GM18909 (cell line): ENCODE data around the gene STIM1.

Experiments
- ATAC-seq: cut with Tn5 transposase; IDR thresholded peaks from one replicate; pipeline ENCODE4 v1.9.1; 2021; ENCODE audit warnings: mild to moderate bottlenecking; ENCODE audit not compliant: unreplicated experiment, poor library complexity

STIM1 gene

GRCh38 chr11:3905080-3905953, 49.9 kb downstream of the STIM1 start:
- peak; percentile 81 for ATAC-seq

GRCh38 chr11:3906166-3906565, 50.7 kb downstream of the STIM1 start:
- ATAC-seq = no peak

DNA sequence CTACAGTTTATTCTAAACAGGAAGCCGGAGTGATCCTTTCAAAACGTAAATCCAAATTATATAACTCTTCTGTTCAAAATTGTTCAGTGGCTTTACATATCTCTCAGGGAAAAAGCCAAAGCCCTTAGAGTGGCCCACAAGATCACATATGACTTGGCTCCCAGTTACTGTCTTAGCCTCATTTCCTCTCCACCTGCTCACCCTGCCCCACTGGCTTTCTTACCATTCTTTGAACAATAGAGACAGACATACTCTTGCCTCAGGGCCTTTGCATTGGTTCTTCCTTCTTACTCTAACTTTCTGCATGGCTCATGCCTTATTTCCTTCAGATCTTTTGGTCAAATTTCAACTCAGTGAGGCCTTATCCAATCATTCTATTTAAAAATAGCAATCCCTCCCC, 52.1 kb downstream of the STIM1 start:
- no peak for ATAC-seq

GRCh38 chr11:3909901-3910300, 54.4 kb downstream of the STIM1 start:
- ATAC-seq = no peak

- ATAC-seq = no peak
Measured at GRCh38 chr11:3911908-3912505, 56.5 kb downstream of the STIM1 start.

DNA sequence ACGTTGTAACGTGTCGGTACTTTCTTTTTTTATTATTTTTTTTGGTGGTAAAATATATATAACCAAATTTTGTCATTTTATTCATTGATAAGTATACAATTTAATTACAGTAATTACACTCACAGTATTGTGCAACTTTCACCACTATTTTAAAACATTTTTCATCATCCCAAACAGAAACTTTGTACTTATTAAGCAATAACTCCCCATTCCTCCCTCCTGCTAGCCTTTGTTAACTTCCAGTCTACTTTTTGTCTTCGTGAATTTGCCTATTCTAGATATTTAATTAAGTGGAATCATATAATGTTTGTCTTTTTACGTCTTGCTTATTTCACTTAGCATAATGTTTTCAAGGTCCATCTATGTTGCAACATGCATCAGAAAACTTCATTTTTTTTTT, 58.5 kb downstream of the STIM1 start:
- no peak for ATAC-seq

- no peak for ATAC-seq
Measured at GRCh38 chr11:3914805-3915204, 59.3 kb downstream of the STIM1 start.

DNA sequence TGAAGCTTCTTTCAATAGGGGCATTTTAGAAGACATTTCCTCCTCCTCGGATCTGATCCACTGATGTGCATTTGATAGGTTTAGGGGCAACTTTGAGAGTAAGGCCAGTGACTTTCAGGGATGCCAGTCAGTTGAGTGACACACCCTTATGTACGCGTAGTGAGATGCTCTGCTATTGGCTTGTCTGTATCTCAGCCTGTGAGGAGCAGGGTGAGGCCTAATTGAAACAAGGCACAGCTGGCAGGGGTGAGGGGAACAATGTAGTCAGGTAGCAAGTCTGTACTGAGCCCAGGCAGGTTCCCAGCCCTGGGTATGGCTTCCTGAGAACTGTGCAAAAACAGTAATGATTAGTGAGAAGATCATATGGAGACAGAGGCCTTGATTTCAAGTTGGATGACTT, 61.5 kb downstream of the STIM1 start:
- no peak for ATAC-seq

- peak; percentile 57 for ATAC-seq
Measured at GRCh38 chr11:3920148-3920852, 64.8 kb downstream of the STIM1 start.

DNA sequence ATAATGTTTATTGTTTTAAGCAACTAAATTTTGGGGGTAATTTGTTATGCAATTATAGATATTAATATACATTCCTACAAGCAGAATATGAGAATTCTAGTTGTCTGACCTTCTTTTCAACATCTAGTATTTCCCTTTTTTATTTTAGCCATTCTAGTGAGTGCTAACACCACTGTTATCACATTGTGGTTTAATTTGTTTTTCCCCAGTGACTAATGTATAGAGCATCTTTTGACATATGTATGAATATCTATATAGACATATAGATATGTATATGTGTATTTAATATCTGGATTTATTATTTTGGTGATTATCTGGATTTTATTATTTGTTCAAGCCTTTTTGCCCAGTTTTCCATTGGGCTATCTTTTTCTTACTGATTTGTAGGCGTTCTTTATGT, 66.6 kb downstream of the STIM1 start:
- ATAC-seq = no peak

DNA sequence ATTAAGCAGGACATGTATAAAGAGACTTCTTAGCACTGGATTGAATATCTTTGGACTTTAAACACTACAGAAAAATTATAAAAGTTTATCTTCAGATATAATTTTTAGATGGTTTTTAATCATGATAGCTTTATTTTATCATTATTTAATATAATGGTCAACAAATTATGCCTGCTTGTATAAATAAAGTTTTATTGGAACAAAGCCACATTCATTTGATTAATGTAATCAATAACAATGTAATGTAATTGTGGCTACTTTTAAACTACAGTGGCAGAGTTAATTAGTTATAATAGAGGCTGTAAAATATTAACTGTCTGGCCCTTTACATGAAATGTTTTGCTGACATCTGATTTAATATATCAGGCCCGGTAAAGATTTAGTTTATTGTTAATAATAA, 70.0 kb downstream of the STIM1 start:
- ATAC-seq = no peak

GRCh38 chr11:3926458-3927095, 71.1 kb downstream of the STIM1 start:
- ATAC-seq = no peak

DNA sequence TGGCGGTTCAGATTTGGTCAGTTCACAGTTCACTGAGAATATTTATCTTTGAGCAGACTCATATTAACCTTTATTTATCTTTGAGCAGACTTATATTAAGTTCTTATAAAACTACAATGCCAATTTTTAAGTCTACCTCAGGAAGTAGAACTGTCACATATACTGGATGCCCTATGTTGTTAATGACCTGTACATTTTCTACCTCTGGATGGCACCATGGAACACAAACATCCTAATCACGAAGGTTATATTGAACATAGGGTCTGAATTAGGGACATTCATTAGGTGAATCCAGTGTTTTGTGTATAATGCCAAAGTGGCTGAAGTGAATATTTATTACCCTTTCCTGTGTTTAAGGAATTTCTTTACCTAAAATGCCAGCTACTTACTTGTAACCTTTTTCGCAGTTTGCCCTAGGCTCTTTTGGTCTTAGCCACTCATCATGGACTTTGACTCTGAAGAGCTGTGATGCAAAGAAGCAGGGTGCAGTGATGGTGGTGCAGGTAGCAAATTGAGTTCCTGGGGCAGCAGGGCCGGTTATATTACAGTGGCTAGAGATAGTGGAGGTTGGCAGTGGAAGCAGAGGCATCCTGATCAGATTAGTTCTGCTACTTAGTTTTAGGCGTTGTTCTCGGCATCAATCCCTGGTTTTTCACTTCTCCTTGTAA, 71.8 kb downstream of the STIM1 start:
- ATAC-seq = no peak

- ATAC-seq = no peak
Measured at GRCh38 chr11:3929232-3929631, 73.8 kb downstream of the STIM1 start.

DNA sequence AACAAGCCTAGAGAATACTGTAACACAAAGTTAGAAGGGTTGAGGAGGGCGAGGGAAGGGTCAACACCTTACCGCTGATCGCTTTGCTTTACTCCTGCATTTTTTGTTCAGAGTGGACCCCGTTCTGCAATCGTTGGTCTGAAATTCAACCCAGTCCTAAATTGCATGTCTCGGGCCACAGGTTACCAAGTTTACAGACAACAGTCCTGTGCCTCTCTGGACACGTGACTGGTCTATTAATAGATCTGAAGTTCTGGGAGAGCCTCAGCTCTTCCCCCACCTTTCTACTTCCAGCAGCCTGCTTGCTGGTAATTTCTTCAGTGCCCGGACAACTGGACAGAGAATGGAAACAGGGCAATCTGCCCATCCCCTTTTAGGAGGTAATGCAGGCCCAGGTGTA, 74.2 kb downstream of the STIM1 start:
- ATAC-seq = no peak

DNA sequence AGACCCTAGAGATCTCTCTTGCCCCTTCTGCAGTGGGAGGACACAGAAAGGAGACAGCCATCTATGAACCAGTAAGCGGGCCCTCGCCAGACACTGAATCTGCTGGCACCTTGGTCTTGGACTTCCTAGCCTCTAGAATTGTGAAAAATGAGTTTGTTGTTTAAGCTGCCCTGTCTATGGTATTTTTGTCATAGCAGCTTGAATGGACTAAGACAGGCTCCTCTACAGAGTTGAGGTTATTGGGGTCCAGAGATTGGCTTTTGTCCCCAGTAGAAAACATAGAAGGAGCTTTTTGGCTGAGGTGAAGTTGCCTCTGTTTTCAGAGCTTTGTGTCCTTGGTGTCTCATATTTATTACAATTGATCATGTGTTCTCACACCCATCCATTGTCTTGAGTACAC, 77.2 kb downstream of the STIM1 start:
- no peak for ATAC-seq

DNA sequence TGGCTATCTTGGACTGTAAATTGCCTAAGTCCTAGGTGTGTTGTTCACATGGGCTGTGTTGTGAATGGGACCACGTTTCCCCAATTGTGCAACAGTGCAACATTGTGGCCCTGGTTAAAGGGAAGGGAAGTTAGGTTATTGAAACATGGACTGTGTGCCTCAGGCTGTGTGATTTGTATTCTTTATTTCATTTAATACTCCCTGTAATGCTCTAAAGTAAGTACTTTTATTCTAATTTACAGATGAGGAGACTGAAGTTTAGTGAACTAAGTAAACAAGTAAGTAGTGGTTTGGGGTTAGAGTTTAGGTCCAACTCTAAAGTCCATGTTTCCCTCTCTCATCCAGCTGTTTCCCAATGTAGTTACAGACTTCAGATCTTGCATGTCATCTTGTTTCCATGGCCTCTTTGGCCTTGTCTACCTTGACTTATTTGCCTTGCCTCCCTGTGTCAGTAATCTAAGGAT, 77.7 kb downstream of the STIM1 start:
- ATAC-seq = no peak

GRCh38 chr11:3934658-3935057, 79.2 kb downstream of the STIM1 start:
- no peak for ATAC-seq

- ATAC-seq = no peak
Measured at GRCh38 chr11:3936517-3936916, 81.1 kb downstream of the STIM1 start.

DNA sequence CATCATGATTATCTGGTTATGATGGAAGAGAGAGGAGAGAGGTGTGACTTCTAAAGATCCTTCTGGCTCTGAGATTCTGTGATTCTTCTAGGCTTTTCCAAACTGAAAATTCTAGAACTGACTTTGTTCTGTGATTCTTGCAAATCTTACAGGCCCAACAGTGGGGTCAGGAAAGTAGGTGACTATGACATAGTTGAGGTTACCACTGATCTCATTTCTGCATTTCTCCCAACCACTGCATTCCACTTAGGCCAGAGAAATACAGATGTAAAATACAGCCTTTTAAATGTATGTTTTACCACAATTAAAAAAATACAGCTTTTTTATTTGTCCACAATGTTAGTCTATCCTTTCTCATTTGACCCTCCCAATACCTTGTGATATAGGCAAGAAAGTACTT, 83.7 kb downstream of the STIM1 start:
- no peak for ATAC-seq
